Measurements from ENCODE around the gene MSN.

Gene MSN

GRCh38 chrX:65707151-65707550, 39.7 kb downstream of the MSN start:
- no peak for TF ChIP-seq CTCF (IDR thresholded peaks at IDR 0.05; ENCODE audit: control insufficient read depth, insufficient read depth, low read depth, low read length, missing control alignments)
- DNase-seq (ENCODE audit: low read depth), result no peak
- H3K4me3 ChIP-seq (ENCODE audit: control insufficient read depth, low read depth, low read length), result no peak overlapping the region

GRCh38 chrX:65712005-65712806, 44.8 kb downstream of the MSN start:
- no peak overlapping the region for H3K4me3 ChIP-seq (ENCODE audit: control insufficient read depth, low read depth, low read length)
- no peak for DNase-seq (ENCODE audit: low read depth)
- no peak for TF ChIP-seq CTCF (IDR thresholded peaks at IDR 0.05; ENCODE audit: control insufficient read depth, insufficient read depth, low read depth, low read length, missing control alignments)

GRCh38 chrX:65718538-65718937, 51.1 kb downstream of the MSN start:
- no peak for TF ChIP-seq CTCF (IDR thresholded peaks at IDR 0.05; ENCODE audit: control insufficient read depth, insufficient read depth, low read depth, low read length, missing control alignments)
- H3K4me3 ChIP-seq (ENCODE audit: control insufficient read depth, low read depth, low read length), result no peak overlapping the region
- DNase-seq (ENCODE audit: low read depth), result no peak

GRCh38 chrX:65720381-65720964, 53.0 kb downstream of the MSN start:
- DNase-seq (ENCODE audit: low read depth), result no peak
- no peak for TF ChIP-seq CTCF (IDR thresholded peaks at IDR 0.05; ENCODE audit: control insufficient read depth, insufficient read depth, low read depth, low read length, missing control alignments)
- H3K4me3 ChIP-seq (ENCODE audit: control insufficient read depth, low read depth, low read length), result no peak overlapping the region

- no peak overlapping the region for H3K4me3 ChIP-seq (ENCODE audit: control insufficient read depth, low read depth, low read length)
- TF ChIP-seq CTCF (IDR thresholded peaks at IDR 0.05; ENCODE audit: control insufficient read depth, insufficient read depth, low read depth, low read length, missing control alignments), result no peak
- no peak for DNase-seq (ENCODE audit: low read depth)
Measured at GRCh38 chrX:65723706-65724105, 56.3 kb downstream of the MSN start.

GRCh38 chrX:65726715-65727114, 59.3 kb downstream of the MSN start:
- no peak for DNase-seq (ENCODE audit: low read depth)
- no peak for TF ChIP-seq CTCF (IDR thresholded peaks at IDR 0.05; ENCODE audit: control insufficient read depth, insufficient read depth, low read depth, low read length, missing control alignments)
- H3K4me3 ChIP-seq (ENCODE audit: control insufficient read depth, low read depth, low read length), result no peak overlapping the region
